Thyroid gland (tissue), 4 donors: ENCODE measurements around the gene PAK4.

Source experiments
- CTCF ChIP-seq, 6 experiments: fragments of 200-600 bp in 3 of 6; fragments of 450-650 bp in 3 of 6; sonication (generic) in 3 of 6; IDR thresholded peaks; one replicate each; pipeline ENCODE4 v1.5.1; 2016 to 2019; ENCODE audit warnings: antibody characterized with exemption in 6 of 6, mild to moderate bottlenecking in 2 of 6, inconsistent platforms in 1 of 6, moderate library complexity in 1 of 6
- POLR2A ChIP-seq, 2 donors: fragments of 450-650 bp; IDR thresholded peaks; one replicate each; pipeline ENCODE4 v1.6.1; 2017; ENCODE audit warnings: antibody characterized with exemption in 2 of 2, mild to moderate bottlenecking in 2 of 2, moderate library complexity in 1 of 2

DNA sequence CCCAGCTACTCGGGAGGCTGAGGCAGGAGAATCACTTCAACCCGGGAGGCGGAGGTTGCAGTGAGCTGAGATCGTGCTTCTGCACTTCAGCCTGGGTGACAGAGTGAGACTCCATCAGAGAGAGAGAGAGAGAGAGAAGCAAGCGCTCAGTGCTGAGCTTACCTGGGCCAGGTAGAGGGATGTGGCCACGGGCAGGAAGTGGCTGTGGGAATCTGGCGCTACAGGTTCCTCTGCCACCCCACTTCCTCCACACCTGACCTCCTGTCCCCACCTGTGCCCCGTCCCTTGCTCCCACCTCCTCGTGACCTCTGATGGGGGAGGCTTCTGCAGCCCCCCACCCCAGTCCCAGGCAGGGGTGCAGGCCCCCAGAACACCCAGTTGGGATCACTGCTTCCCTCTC is 70.2 kb downstream of the PAK4 start:
- TF ChIP-seq CTCF (IDR thresholded peaks at IDR 0.05) (no peak), POLR2A (IDR thresholded peaks at IDR 0.05) (no peak)
